ENCODE data around the gene ADCK1.
"Not testable (repeated sequence)": the region's sequence is repeated elsewhere in the genome, so short reads cannot be mapped to it uniquely, and the experiment has no call there.

ADCK1 gene

GRCh38 chr14:77892381-77892871 is 92.5 kb downstream of the ADCK1 start:
- no peak for DNase-seq (ENCODE audit: extremely low read depth in 1 of 2, low read depth in 1 of 2)

GRCh38 chr14:77892890-77893484 is 93.1 kb downstream of the ADCK1 start:
- no peak for DNase-seq (ENCODE audit: extremely low read depth in 1 of 2, low read depth in 1 of 2)

- no peak for DNase-seq (ENCODE audit: extremely low read depth in 1 of 2, low read depth in 1 of 2)
These were observed 97.5 kb downstream of the ADCK1 start for GRCh38 chr14:77897374-77897773.

GRCh38 chr14:77902811-77903210 is 102.9 kb downstream of the ADCK1 start:
- no peak for DNase-seq (ENCODE audit: extremely low read depth in 1 of 2, low read depth in 1 of 2)

- no peak for DNase-seq (ENCODE audit: extremely low read depth in 1 of 2, low read depth in 1 of 2)
These were observed 103.3 kb downstream of the ADCK1 start for GRCh38 chr14:77903221-77903620.

GRCh38 chr14:77903937-77904617 is 104.2 kb downstream of the ADCK1 start:
- DNase-seq (ENCODE audit: extremely low read depth in 1 of 2, low read depth in 1 of 2): no peak

- no peak for DNase-seq (ENCODE audit: extremely low read depth in 1 of 2, low read depth in 1 of 2)
These were observed 106.5 kb downstream of the ADCK1 start for GRCh38 chr14:77906446-77906845.

GRCh38 chr14:77908847-77909246 is 108.9 kb downstream of the ADCK1 start:
- no peak for DNase-seq (ENCODE audit: extremely low read depth in 1 of 2, low read depth in 1 of 2)

GRCh38 chr14:77909911-77910310 is 110.0 kb downstream of the ADCK1 start:
- DNase-seq (ENCODE audit: extremely low read depth in 1 of 2, low read depth in 1 of 2): no peak

GRCh38 chr14:77910506-77910905 is 110.6 kb downstream of the ADCK1 start:
- DNase-seq (ENCODE audit: extremely low read depth in 1 of 2, low read depth in 1 of 2): no peak

- no peak for DNase-seq (ENCODE audit: extremely low read depth in 1 of 2, low read depth in 1 of 2)
These were observed 111.4 kb downstream of the ADCK1 start for GRCh38 chr14:77911356-77911755.

- DNase-seq (ENCODE audit: extremely low read depth in 1 of 2, low read depth in 1 of 2): no peak
These were observed 113.0 kb downstream of the ADCK1 start for GRCh38 chr14:77912754-77913556.

GRCh38 chr14:77914073-77914721 is 114.3 kb downstream of the ADCK1 start:
- DNase-seq (ENCODE audit: extremely low read depth in 1 of 2, low read depth in 1 of 2): no peak

- DNase-seq (ENCODE audit: extremely low read depth in 1 of 2, low read depth in 1 of 2): not testable (repeated sequence)
These were observed 115.5 kb downstream of the ADCK1 start for GRCh38 chr14:77915390-77915789.

GRCh38 chr14:77917491-77918201 is 117.7 kb downstream of the ADCK1 start:
- DNase-seq (ENCODE audit: extremely low read depth in 1 of 2, low read depth in 1 of 2): no peak

GRCh38 chr14:77918448-77918847 is 118.5 kb downstream of the ADCK1 start:
- DNase-seq (ENCODE audit: extremely low read depth in 1 of 2, low read depth in 1 of 2): no peak

GRCh38 chr14:77920312-77920711 is 120.4 kb downstream of the ADCK1 start:
- no peak for DNase-seq (ENCODE audit: extremely low read depth in 1 of 2, low read depth in 1 of 2)

- no peak for DNase-seq (ENCODE audit: extremely low read depth in 1 of 2, low read depth in 1 of 2)
These were observed 121.9 kb downstream of the ADCK1 start for GRCh38 chr14:77921818-77922217.

GRCh38 chr14:77923131-77923936 is 123.4 kb downstream of the ADCK1 start:
- DNase-seq (ENCODE audit: extremely low read depth in 1 of 2, low read depth in 1 of 2): no peak

Measured in activated CD8-positive, alpha-beta memory T cell treated with anti-CD3 and anti-CD28 coated beads for 1 hour (primary cell).